Nephron progenitor cell (in vitro differentiated cells): Measurements from ENCODE around the gene FBXL20.

Source experiments
- DNase-seq: peaks from one replicate; pipeline ENCODE4 v3.0.0; 2021
- H3K27ac Mint-ChIP-seq: 2 replicates; pipeline ENCODE4 v1.8.0; 2021; ENCODE audit warnings: mild to moderate bottlenecking, moderate library complexity, mixed read lengths
- H3K27me3 Mint-ChIP-seq: 2 replicates; pipeline ENCODE4 v1.8.0; 2021; ENCODE audit warnings: mild to moderate bottlenecking, low read depth, mixed read lengths; ENCODE audit not compliant: poor library complexity
- H3K36me3 Mint-ChIP-seq: 2 replicates; pipeline ENCODE4 v1.8.0; 2021; ENCODE audit warnings: low read depth, mixed read lengths
- H3K4me1 Mint-ChIP-seq: 2 replicates; pipeline ENCODE4 v1.8.0; 2021; ENCODE audit warnings: mixed read lengths
- H3K4me3 Mint-ChIP-seq: 2 replicates; pipeline ENCODE4 v1.8.0; 2021; ENCODE audit warnings: mild to moderate bottlenecking, moderate library complexity, mixed read lengths
- H3K9me3 Mint-ChIP-seq: 2 replicates; pipeline ENCODE4 v1.8.0; 2021; ENCODE audit warnings: mild to moderate bottlenecking, moderate library complexity, mixed read lengths
- CTCF ChIP-seq: fragments of 200-600 bp; sonication (generic); IDR thresholded peaks from 2 replicates; pipeline ENCODE4 v1.5.0; 2021; ENCODE audit warnings: antibody characterized with exemption

Gene FBXL20

GRCh38 chr17:39244600-39245570 lies 156.5 kb downstream of the FBXL20 start:
- peaks cover 36% of the 10 kb centered on the region for H3K4me1 Mint-ChIP-seq
- no peaks in the 10 kb centered on the region for H3K9me3 Mint-ChIP-seq
- no peak overlapping the region for H3K27ac Mint-ChIP-seq
- peak; percentile 96 for TF ChIP-seq CTCF
- no peak overlapping the region for H3K4me3 Mint-ChIP-seq
- peaks cover 9% of the 10 kb centered on the region for H3K27me3 Mint-ChIP-seq
- no peaks in the 10 kb centered on the region for H3K36me3 Mint-ChIP-seq
- peak; percentile 94 for DNase-seq

- DNase-seq: no peak
- Mint-ChIP-seq H3K4me3 (peak overlapping the region; percentile 3), H3K4me1 (peaks cover 38% of the 10 kb centered on the region), H3K9me3 (no peaks in the 10 kb centered on the region), H3K27me3 (peaks cover 14% of the 10 kb centered on the region), H3K27ac (no peak overlapping the region), H3K36me3 (no peaks in the 10 kb centered on the region)
- TF ChIP-seq CTCF: no peak
These were observed 157.3 kb downstream of the FBXL20 start for GRCh38 chr17:39244016-39244599.

GRCh38 chr17:39243155-39243554 lies 158.3 kb downstream of the FBXL20 start:
- Mint-ChIP-seq H3K9me3 (no peaks in the 10 kb centered on the region), H3K36me3 (no peaks in the 10 kb centered on the region), H3K27ac (no peak overlapping the region), H3K4me3 (no peak overlapping the region), H3K27me3 (peaks cover 21% of the 10 kb centered on the region), H3K4me1 (peaks cover 35% of the 10 kb centered on the region)
- DNase-seq: no peak
- no peak for TF ChIP-seq CTCF

- Mint-ChIP-seq H3K27me3 (peaks cover 18% of the 10 kb centered on the region), H3K4me1 (peaks cover 27% of the 10 kb centered on the region), H3K4me3 (no peak overlapping the region), H3K9me3 (no peaks in the 10 kb centered on the region), H3K27ac (no peak overlapping the region), H3K36me3 (no peaks in the 10 kb centered on the region)
- no peak for DNase-seq
- no peak for TF ChIP-seq CTCF
These were observed 160.8 kb downstream of the FBXL20 start for GRCh38 chr17:39240631-39241030.

- H3K27ac Mint-ChIP-seq: no peak overlapping the region
- H3K4me1 Mint-ChIP-seq: peaks cover 30% of the 10 kb centered on the region
- H3K9me3 Mint-ChIP-seq: no peaks in the 10 kb centered on the region
- peaks cover 18% of the 10 kb centered on the region for H3K27me3 Mint-ChIP-seq
- TF ChIP-seq CTCF: peak; percentile 61
- no peak overlapping the region for H3K4me3 Mint-ChIP-seq
- peak; percentile 76 for DNase-seq
- no peaks in the 10 kb centered on the region for H3K36me3 Mint-ChIP-seq
These were observed 161.6 kb downstream of the FBXL20 start for GRCh38 chr17:39239640-39240314.
